ENCODE data around the gene ZFYVE28. TPM values are rescaled to one million over a fixed set of nuclear protein-coding genes. Genes with fewer than 3 reads are reported as not detected.

The ZFYVE28 gene
- total RNA-seq, 1 donor from 2014 or later, result 16.6 TPM

GRCh38 chr4:2273221-2273620 is 145.2 kb downstream of the ZFYVE28 start:
- H3K27me3 ChIP-seq, result no peaks in the 10 kb centered on the region
- H3K4me1 ChIP-seq, result no peaks in the 10 kb centered on the region
- intact Hi-C loops (cut with DNase I), result no loop called here
- ATAC-seq, result no peak
- no peaks in the 10 kb centered on the region for H3K36me3 ChIP-seq
- DNase-seq, result no peak
- TF ChIP-seq CTCF (IDR thresholded peaks at IDR 0.05), result no peak
- H3K9me3 ChIP-seq, result no peaks in the 10 kb centered on the region
- H3K27ac ChIP-seq, result no peak overlapping the region
- no peak overlapping the region for H3K4me3 ChIP-seq

- H3K4me1 ChIP-seq, result no peaks in the 10 kb centered on the region
- DNase-seq, result no peak
- no peak overlapping the region for H3K27ac ChIP-seq
- no peaks in the 10 kb centered on the region for H3K9me3 ChIP-seq
- no peaks in the 10 kb centered on the region for H3K27me3 ChIP-seq
- intact Hi-C loops (cut with DNase I), result no loop called here
- no peak overlapping the region for H3K4me3 ChIP-seq
- no peaks in the 10 kb centered on the region for H3K36me3 ChIP-seq
- ATAC-seq, result no peak
- TF ChIP-seq CTCF (IDR thresholded peaks at IDR 0.05), result no peak
Measured at GRCh38 chr4:2272828-2273120, 145.7 kb downstream of the ZFYVE28 start.

GRCh38 chr4:2272026-2272827 is 146.2 kb downstream of the ZFYVE28 start:
- Histone ChIP-seq H3K36me3 (no peaks in the 10 kb centered on the region), H3K27ac (no peak overlapping the region), H3K27me3 (no peaks in the 10 kb centered on the region), H3K4me3 (no peak overlapping the region), H3K9me3 (no peaks in the 10 kb centered on the region), H3K4me1 (no peaks in the 10 kb centered on the region)
- DNase-seq (no peak), ATAC-seq (no peak)
- intact Hi-C loops (cut with DNase I), result no loop called here
- no peak for TF ChIP-seq CTCF (IDR thresholded peaks at IDR 0.05)

GRCh38 chr4:2271279-2272025 is 147.0 kb downstream of the ZFYVE28 start:
- no peaks in the 10 kb centered on the region for H3K9me3 ChIP-seq
- intact Hi-C loops (cut with DNase I), result no loop called here
- DNase-seq, result no peak
- H3K36me3 ChIP-seq, result no peaks in the 10 kb centered on the region
- no peak overlapping the region for H3K27ac ChIP-seq
- H3K27me3 ChIP-seq, result no peaks in the 10 kb centered on the region
- peaks cover 4% of the 10 kb centered on the region for H3K4me1 ChIP-seq
- H3K4me3 ChIP-seq, result no peak overlapping the region
- ATAC-seq, result no peak
- TF ChIP-seq CTCF (IDR thresholded peaks at IDR 0.05), result no peak

GRCh38 chr4:2270341-2271165 is 147.9 kb downstream of the ZFYVE28 start:
- no peak for DNase-seq
- H3K9me3 ChIP-seq, result no peaks in the 10 kb centered on the region
- H3K4me1 ChIP-seq, result peaks cover 13% of the 10 kb centered on the region
- H3K4me3 ChIP-seq, result no peak overlapping the region
- intact Hi-C loops (cut with DNase I), result no loop called here
- H3K27ac ChIP-seq, result no peak overlapping the region
- no peak for TF ChIP-seq CTCF (IDR thresholded peaks at IDR 0.05)
- ATAC-seq, result no peak
- H3K36me3 ChIP-seq, result no peaks in the 10 kb centered on the region
- H3K27me3 ChIP-seq, result no peaks in the 10 kb centered on the region
